ENCODE measurements around the gene ORM2.

The ORM2 gene

DNA sequence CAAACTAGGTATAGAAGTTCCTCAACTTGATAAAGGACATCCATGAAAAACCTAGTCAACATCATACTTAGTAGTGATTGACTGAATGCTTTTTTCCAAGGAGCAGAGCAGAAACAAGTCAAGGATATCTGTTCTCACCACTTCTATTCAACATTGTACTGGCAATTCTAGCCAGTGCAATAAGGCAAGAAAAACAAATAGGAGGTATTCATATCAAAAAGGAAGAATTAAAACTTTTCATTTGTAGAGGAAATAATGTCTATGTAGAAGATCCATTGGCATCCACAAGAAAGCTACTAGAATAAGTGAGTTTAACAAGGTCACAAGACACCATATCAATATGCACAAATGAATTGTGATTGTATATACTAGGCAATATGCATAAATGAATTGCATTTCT, 35.0 kb upstream of the ORM2 start:
- DNase-seq (ENCODE audit: low read depth): no peak
- TF ChIP-seq, protein P1, sequence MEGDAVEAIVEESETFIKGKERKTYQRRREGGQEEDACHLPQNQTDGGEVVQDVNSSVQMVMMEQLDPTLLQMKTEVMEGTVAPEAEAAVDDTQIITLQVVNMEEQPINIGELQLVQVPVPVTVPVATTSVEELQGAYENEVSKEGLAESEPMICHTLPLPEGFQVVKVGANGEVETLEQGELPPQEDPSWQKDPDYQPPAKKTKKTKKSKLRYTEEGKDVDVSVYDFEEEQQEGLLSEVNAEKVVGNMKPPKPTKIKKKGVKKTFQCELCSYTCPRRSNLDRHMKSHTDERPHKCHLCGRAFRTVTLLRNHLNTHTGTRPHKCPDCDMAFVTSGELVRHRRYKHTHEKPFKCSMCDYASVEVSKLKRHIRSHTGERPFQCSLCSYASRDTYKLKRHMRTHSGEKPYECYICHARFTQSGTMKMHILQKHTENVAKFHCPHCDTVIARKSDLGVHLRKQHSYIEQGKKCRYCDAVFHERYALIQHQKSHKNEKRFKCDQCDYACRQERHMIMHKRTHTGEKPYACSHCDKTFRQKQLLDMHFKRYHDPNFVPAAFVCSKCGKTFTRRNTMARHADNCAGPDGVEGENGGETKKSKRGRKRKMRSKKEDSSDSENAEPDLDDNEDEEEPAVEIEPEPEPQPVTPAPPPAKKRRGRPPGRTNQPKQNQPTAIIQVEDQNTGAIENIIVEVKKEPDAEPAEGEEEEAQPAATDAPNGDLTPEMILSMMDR (IDR thresholded peaks at IDR 0.05; ENCODE audit: low read depth, low read length, missing control alignments): no peak
- in situ Hi-C loops (cut with HindIII; ENCODE audit: low sequenced_read_pairs): no loop called here
- no peak overlapping the region for H3K4me3 ChIP-seq (ENCODE audit: low read depth, low read length)

DNA sequence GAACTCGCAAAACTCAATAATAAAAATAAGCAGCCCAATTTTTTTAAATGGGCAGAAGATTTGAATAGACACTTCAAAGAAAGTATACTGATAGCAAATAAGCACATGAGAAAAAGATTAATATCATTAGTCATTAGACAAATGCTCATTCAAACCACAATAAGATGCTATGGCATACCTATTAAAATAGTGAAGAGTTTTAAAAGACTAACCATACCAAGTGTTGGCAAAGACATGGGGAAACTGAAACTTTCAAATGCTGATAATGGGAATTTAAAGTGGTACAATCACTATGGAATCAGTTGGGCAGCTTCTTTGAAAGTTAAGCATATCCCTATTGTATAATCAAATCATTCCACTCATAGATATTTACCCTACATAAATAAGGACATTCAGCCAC, 33.3 kb upstream of the ORM2 start:
- no peak for DNase-seq (ENCODE audit: low read depth)
- in situ Hi-C loops (cut with HindIII; ENCODE audit: low sequenced_read_pairs): no loop called here
- H3K4me3 ChIP-seq (ENCODE audit: low read depth, low read length): no peak overlapping the region
- TF ChIP-seq, protein P1 (IDR thresholded peaks at IDR 0.05; ENCODE audit: low read depth, low read length, missing control alignments): no peak

DNA sequence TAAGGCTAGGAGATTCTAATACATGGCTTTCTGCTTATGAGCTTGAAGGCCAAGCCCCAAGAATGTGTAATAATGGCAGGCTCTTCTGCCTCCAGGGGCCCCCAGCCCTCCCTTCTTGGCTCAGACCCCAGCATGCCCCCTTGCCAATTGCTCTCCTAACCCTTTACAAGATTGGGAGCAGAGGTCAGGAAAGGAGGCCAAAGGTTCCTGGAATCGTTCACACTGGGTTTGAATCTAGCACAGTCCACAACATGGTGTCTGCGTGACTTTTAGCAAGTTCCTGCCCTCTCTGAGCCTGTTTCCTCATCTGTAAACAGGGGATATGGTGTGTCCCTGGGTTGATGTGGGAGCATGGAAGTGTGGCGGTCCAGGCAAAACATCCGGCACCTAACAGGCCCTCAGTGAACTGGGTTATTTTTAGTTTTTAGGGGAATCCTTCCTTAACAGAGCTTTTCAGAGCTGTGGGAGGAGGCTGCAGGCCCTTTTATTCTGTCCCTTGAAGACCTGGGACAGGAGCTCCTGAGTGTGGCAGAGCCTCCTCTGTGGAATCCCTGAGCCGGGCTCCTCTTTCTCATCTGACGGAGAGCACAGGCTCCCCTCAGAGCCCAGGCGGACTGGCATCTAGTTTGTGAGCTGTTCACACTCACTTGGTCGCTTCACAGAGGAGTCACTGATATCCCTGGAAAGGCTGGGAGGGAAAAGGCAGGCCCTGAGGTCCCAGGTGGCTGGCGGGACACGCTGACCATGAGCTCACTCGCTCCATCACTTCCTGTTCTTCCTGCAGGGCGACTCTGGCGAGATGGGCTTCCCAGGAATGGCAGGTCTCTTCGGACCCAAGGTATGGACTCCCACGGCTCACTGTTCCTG, 30.1 kb upstream of the ORM2 start:
- no peak overlapping the region for H3K4me3 ChIP-seq (ENCODE audit: low read depth, low read length)
- in situ Hi-C loops (cut with HindIII; ENCODE audit: low sequenced_read_pairs): no loop called here
- TF ChIP-seq, protein P1 (IDR thresholded peaks at IDR 0.05; ENCODE audit: low read depth, low read length, missing control alignments): no peak

DNA sequence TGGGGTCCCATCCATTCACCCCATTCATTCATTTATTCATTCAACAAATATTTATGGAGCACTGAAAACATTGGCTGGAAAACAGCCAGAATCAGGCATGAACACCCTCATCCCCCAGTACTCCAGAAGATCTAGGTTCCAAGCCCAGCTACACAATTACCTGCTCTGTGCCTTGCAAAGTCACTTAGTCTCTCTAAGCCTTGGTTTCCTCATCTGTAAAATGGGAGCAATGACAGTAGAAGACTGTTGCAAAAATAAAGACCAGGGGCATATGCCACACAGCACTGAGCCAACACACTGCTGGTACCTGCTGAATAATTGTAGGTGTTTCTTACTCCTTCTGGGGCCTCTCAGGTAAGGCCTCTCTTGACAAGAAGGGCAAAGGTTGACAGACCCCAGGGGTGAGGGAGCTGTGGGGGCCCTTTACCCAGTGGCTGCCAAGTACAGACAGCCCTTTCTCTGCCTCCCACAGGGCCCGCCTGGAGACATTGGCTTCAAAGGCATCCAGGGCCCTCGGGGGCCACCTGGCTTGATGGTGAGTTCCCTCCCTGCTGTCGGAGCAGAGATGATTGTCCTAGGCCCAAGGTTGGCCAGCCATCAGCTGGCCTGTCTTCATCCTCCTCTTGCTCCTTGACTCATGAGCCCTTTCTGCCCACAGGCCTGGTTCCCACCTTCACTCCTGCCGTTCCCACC, 29.4 kb upstream of the ORM2 start:
- TF ChIP-seq, protein P1 (IDR thresholded peaks at IDR 0.05; ENCODE audit: low read depth, low read length, missing control alignments): no peak
- no peak for DNase-seq (ENCODE audit: low read depth)
- no peak overlapping the region for H3K4me3 ChIP-seq (ENCODE audit: low read depth, low read length)
- in situ Hi-C loops (cut with HindIII; ENCODE audit: low sequenced_read_pairs): no loop called here

More for the DNA sequence above, 30.1 kb upstream of the ORM2 start:
- no peak for DNase-seq (ENCODE audit: low read depth)

DNA sequence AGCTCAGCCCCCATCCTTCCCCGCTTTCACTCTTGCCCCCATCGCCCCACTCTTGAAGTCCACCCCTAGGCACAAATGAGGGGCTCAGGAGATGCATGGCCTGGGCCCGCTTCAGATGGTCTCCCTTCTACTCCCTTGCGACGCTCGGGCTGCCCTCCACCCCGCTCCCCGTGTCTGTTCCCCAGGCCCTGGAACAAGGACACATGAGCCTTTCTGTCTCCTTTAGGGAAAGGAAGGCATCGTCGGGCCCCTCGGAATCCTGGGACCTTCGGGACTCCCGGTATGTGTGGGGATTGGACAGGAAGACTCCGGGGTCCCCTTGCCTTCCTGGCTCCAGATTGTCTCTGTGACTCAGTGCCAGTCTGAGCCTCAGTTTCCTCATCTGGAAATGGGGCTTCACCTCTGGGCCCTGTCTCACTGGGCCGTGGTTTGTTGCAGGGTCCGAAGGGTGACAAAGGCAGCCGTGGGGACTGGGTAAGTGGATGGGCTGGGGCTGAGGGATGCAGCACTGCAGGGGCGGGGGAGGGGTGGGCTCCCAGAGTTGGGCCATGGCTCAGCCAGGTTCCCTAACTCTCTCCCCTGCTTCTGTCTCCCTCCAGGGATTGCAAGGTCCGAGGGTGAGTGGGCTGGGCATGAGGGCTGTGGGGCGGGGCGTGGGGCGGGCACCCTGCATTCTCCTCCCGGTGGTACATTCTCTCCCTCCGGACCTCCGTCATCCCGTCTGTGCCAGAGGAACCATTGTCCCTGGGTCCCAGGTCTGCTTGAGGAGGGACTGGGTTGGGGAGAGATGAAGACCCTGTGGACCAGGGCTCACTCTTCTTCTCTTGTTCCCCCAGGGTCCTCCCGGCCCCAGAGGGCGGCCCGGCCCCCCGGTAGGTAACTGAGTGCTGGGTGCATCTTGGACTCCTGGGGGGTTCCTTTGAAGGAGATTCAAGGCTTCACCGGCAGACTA, 28.5 kb upstream of the ORM2 start:
- no peak overlapping the region for H3K4me3 ChIP-seq (ENCODE audit: low read depth, low read length)
- DNase-seq (ENCODE audit: low read depth): no peak
- TF ChIP-seq, protein P1 (IDR thresholded peaks at IDR 0.05; ENCODE audit: low read depth, low read length, missing control alignments): no peak
- in situ Hi-C loops (cut with HindIII; ENCODE audit: low sequenced_read_pairs): no loop called here
